ENCODE data around the gene UGGT1. TPM values are rescaled to one million over a fixed set of nuclear protein-coding genes. Genes with fewer than 3 reads are reported as not detected.

Gene UGGT1
- polyA plus RNA-seq, 2 of the 4 experiments (the other 2 are of a cell fraction) = 24.2 to 56.4 TPM

GRCh38 chr2:128139624-128140023, 48.6 kb downstream of the UGGT1 start:
- Histone ChIP-seq H3K4me1 (no peaks in the 10 kb centered on the region), H3K9me3 (no peaks in the 10 kb centered on the region), H3K4me3 (no peak overlapping the region), H3K27ac (no peak overlapping the region), H3K4me2 (no peak overlapping the region)
- FAIRE-seq (no peak), DNase-seq (ENCODE audit: low read depth in 1 of 2, low spot score in 1 of 2) (no peak), ATAC-seq (no peak)
- ChIA-PET POLR2A (no interaction called here), CTCF (interaction anchor here (1.5 kb wide), 1 partner anchor 12 kb away, joined by 4 read pairs; no protein-coding TSS in a partner anchor)
- TF ChIP-seq RARB (CRISPR knock-in tag; IDR thresholded peaks at IDR 0.05) = no peak
- no peak for TF ChIP-seq CHD4 (IDR thresholded peaks at IDR 0.05; ENCODE audit: borderline replicate concordance)
- no peak for TF ChIP-seq NFE2L2 (conservative IDR thresholded peaks at IDR 0.05; ENCODE audit: low read length)
- no peak for TF ChIP-seq EHF (CRISPR knock-in tag; IDR thresholded peaks at IDR 0.05)
- TF ChIP-seq POLR2AphosphoS2 (conservative IDR thresholded peaks at IDR 0.05; ENCODE audit: low read length) = no peak
- TF ChIP-seq RFX5 (IDR thresholded peaks at IDR 0.05) = no peak
- no peak for TF ChIP-seq E2F6 (IDR thresholded peaks at IDR 0.05; ENCODE audit: borderline replicate concordance, low read depth)
- no peak for TF ChIP-seq RNF2 (IDR thresholded peaks at IDR 0.05; ENCODE audit: borderline replicate concordance, low read depth)
- TF ChIP-seq ELK1 (IDR thresholded peaks at IDR 0.05; ENCODE audit: low read depth, low read length) = no peak
- TF ChIP-seq CEBPB (IDR thresholded peaks at IDR 0.05) = no peak
- TF ChIP-seq, protein P1, sequence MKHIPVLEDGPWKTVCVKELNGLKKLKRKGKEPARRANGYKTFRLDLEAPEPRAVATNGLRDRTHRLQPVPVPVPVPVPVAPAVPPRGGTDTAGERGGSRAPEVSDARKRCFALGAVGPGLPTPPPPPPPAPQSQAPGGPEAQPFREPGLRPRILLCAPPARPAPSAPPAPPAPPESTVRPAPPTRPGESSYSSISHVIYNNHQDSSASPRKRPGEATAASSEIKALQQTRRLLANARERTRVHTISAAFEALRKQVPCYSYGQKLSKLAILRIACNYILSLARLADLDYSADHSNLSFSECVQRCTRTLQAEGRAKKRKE (CRISPR knock-in tag; IDR thresholded peaks at IDR 0.05; ENCODE audit: low read depth) = no peak
- TF ChIP-seq FOSB (CRISPR knock-in tag; IDR thresholded peaks at IDR 0.05) = no peak
- TF ChIP-seq ESRRA (IDR thresholded peaks at IDR 0.05; ENCODE audit: borderline replicate concordance, low read length) = no peak
- no peak for TF ChIP-seq KDM1A (IDR thresholded peaks at IDR 0.05; ENCODE audit: low read depth)
- no peak for TF ChIP-seq FOXS1 (CRISPR knock-in tag; IDR thresholded peaks at IDR 0.05)
- TF ChIP-seq POLR2A (IDR thresholded peaks at IDR 0.05; ENCODE audit: low read length) = no peak
- 94% methylated on average over 6 of the region's 9 CpGs for WGBS (ENCODE audit: missing lambda C conversion rate)

GRCh38 chr2:128145651-128146050, 54.7 kb downstream of the UGGT1 start:
- no peak for TF ChIP-seq FOSB (CRISPR knock-in tag; IDR thresholded peaks at IDR 0.05)
- TF ChIP-seq, protein P2, sequence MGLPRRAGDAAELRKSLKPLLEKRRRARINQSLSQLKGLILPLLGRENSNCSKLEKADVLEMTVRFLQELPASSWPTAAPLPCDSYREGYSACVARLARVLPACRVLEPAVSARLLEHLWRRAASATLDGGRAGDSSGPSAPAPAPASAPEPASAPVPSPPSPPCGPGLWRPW (IDR thresholded peaks at IDR 0.05) = no peak
- TF ChIP-seq, protein P3, sequence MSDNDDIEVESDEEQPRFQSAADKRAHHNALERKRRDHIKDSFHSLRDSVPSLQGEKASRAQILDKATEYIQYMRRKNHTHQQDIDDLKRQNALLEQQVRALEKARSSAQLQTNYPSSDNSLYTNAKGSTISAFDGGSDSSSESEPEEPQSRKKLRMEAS (IDR thresholded peaks at IDR 0.05) = no peak
- TF ChIP-seq NR3C1 (IDR thresholded peaks at IDR 0.05) = no peak
- no peak for TF ChIP-seq GATA3 (IDR thresholded peaks at IDR 0.05; ENCODE audit: borderline replicate concordance)
- no peak for TF ChIP-seq HOXB5 (CRISPR knock-in tag; IDR thresholded peaks at IDR 0.05)
- no peak for TF ChIP-seq RNF2 (IDR thresholded peaks at IDR 0.05; ENCODE audit: borderline replicate concordance, low read depth)
- no peak for TF ChIP-seq NFE2L2 (conservative IDR thresholded peaks at IDR 0.05; ENCODE audit: low read length)
- no peak for TF ChIP-seq NPAS2 (CRISPR knock-in tag; IDR thresholded peaks at IDR 0.05; ENCODE audit: borderline replicate concordance)
- TF ChIP-seq ZFP36 (IDR thresholded peaks at IDR 0.05; ENCODE audit: borderline replicate concordance, partially characterized antibody) = no peak
- no peak overlapping the region for H3K27ac ChIP-seq
- DNase-seq (ENCODE audit: low read depth in 1 of 2, low spot score in 1 of 2) (no peak), FAIRE-seq (no peak), ATAC-seq (no peak)
- H3K9me3 ChIP-seq = no peaks in the 10 kb centered on the region
- ChIA-PET CTCF (interaction anchor here (0.9 kb wide), 1 partner anchor 82 kb away, joined by 3 read pairs; no protein-coding TSS in a partner anchor), POLR2A (no interaction called here)
- H3K4me2 ChIP-seq = no peak overlapping the region
- 92% methylated on average over 3 of the region's 3 CpGs for WGBS (ENCODE audit: missing lambda C conversion rate)
- H3K4me3 ChIP-seq = no peak overlapping the region
- no peaks in the 10 kb centered on the region for H3K4me1 ChIP-seq

Measured in A549 (cell line).